ENCODE results near the gene IL17RA.

DNA sequence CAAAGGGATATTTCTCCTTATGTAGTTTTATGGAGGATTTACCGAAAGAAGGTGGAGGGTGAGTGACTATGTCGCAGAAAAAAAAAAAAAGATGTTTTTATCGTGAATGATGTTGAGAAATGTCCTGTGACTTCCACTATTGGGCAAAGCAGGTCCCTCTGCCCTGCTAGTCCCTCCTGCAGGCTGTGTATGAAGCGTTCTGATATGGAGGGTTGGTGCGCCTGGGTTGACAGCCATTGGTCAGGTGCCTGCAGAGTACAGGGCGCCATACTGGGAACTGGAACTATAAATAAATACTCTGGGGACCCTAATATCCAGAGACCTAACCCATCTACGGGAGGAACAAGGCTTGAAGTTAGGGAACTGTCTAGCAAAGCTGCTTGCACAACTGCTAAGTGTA, 1.5 kb downstream of the IL17RA start:
- TF ChIP-seq REST (IDR thresholded peaks at IDR 0.05; ENCODE audit: insufficient read depth in 1 of 2, low read depth in 2 of 2, low read length in 2 of 2) (no peak), POLR2AphosphoS5 (IDR thresholded peaks at IDR 0.05; ENCODE audit: low read depth, low read length) (no peak), TAF1 (IDR thresholded peaks at IDR 0.05; ENCODE audit: borderline replicate concordance, insufficient read depth, low read length) (no peak), FOXP2 (optimal IDR thresholded peaks at IDR 0.05; ENCODE audit: borderline replicate concordance, extremely low read depth, extremely low read length, insufficient read depth) (no peak)
